Activated naive CD4-positive, alpha-beta T cell treated with anti-CD3 and anti-CD28 coated beads for 36 hours (primary cell): Measurements from ENCODE around the gene PLCD1. TPM values are rescaled to one million over a fixed set of nuclear protein-coding genes. Genes with fewer than 3 reads are reported as not detected.

ENCODE experiments used
- CTCF ChIA-PET: fragments of 350-600 bp; sonication (Branson Sonifier 250); formaldehyde crosslinking; loops from one replicate; lab custom pipeline; 2021; ENCODE audit warnings: antibody characterized with exemption; lab: Charles Lee
- DNase-seq: peaks from one replicate; pipeline ENCODE4 v3.0.0-alpha.2; 2020
- H3K27ac Mint-ChIP-seq: one replicate; pipeline ENCODE4 v1.8.0; 2021; ENCODE audit warnings: mild to moderate bottlenecking, mixed read lengths
- H3K27me3 Mint-ChIP-seq: one replicate; pipeline ENCODE4 v1.8.0; 2021; ENCODE audit warnings: low read depth, mixed read lengths
- H3K36me3 Mint-ChIP-seq: one replicate; pipeline ENCODE4 v1.8.0; 2021; ENCODE audit warnings: low read depth, mixed read lengths
- H3K4me1 Mint-ChIP-seq: one replicate; pipeline ENCODE4 v1.8.0; 2021; ENCODE audit warnings: low read depth, mixed read lengths
- H3K4me3 Mint-ChIP-seq: one replicate; pipeline ENCODE4 v1.8.0; 2021; ENCODE audit warnings: mild to moderate bottlenecking, moderate library complexity, mixed read lengths
- H3K9me3 Mint-ChIP-seq: one replicate; pipeline ENCODE4 v1.8.0; 2021; ENCODE audit warnings: mixed read lengths
- intact Hi-C: fragments of 100-400 bp; cut with micrococcal nuclease; formaldehyde crosslinking; loops from one replicate; pipeline ENCODE4 v1.15.1; 2023
- microRNA-seq: library from miRNA; unstranded; fragments of <30 nt; microRNA quantifications from one replicate; pipeline ENCODE4 v1.2.0, GENCODE V29; 2022; ENCODE audit warnings: borderline microRNAs expressed, borderline replicate concordance
- total RNA-seq, 2 experiments: library from RNA; stranded (reverse); gene quantifications; one replicate each; pipeline ENCODE4 v1.2.3, GENCODE V29; 2021

The PLCD1 gene
- total RNA-seq, 2 experiments from 2014 or later, result 10.6 to 10.8 TPM

DNA sequence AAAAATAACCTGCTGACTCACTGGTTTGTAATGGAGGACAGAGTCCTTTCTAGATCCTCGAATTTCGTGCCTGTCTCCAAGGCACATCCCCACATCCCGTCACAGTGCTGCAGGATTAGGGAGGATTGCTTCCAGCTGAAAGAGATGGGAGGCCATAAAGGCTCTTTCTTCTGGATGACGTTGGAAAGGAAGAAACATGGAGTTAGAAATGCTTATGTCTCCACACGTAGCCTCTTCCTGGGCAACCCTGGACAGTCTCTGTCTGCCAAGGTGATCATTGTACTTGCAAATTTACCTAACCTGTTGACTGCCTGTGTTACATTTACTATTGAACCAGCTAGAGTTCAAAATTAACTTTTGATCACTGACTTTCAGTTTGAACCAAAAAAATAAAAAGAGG is 66.4 kb downstream of the PLCD1 start:
- no peaks in the 10 kb centered on the region for H3K36me3 Mint-ChIP-seq
- CTCF ChIA-PET, result interaction anchor here (1.4 to 2.6 kb wide), 4 partner anchors 8 to 34 kb away, joined by 4 to 13 read pairs (median 8); no protein-coding TSS in a partner anchor
- peaks cover 4% of the 10 kb centered on the region for H3K4me1 Mint-ChIP-seq
- no peak overlapping the region for H3K27ac Mint-ChIP-seq
- H3K9me3 Mint-ChIP-seq, result no peaks in the 10 kb centered on the region
- no peak for DNase-seq
- H3K4me3 Mint-ChIP-seq, result no peak overlapping the region
- H3K27me3 Mint-ChIP-seq, result no peaks in the 10 kb centered on the region
- intact Hi-C loops, result no loop called here

DNA sequence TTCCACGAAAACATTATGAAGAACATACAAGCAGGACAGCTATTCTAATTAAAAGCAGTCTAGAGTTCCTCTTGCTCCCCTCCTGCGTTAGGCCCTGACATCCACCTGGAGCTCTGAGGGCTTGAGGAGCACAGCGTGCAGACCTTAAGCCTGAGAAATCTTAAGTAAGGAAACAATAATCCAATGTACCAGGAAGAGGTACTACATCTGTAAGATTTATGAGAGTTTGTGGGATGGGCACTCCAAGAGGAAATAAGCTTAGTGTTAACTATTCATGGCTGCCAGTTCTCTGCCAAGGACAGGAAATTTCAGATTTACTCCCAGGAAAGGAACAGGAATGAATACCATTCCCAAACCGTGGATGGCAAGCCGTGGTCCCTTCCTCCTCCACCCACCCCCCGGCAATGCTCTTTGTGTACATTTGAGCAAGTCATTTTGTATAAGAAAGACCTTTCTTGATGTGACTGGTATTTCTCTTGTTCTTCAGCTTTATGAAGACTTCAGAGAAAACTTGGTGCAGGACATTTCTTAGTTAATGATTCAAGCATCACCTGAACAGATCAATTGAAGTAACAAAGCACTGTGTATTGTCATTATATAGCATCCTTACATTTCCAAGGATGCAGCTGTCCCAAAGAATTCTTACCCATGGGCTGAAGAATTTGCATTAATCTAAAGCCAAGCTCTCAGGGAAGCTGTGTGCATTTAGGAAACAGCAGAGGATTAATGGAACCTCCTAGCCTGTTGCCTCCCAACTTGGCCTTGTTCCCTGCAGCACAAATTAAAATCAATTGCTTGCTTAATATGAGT is 67.6 kb downstream of the PLCD1 start:
- DNase-seq, result no peak
- no peak overlapping the region for H3K4me3 Mint-ChIP-seq
- H3K4me1 Mint-ChIP-seq, result peaks cover 12% of the 10 kb centered on the region
- CTCF ChIA-PET, result interaction anchor here (0.7 to 2.6 kb wide), 3 partner anchors 9 to 142 kb away, joined by 3 to 13 read pairs (median 4); no protein-coding TSS in a partner anchor
- H3K9me3 Mint-ChIP-seq, result no peaks in the 10 kb centered on the region
- no peak overlapping the region for H3K27ac Mint-ChIP-seq
- H3K36me3 Mint-ChIP-seq, result no peaks in the 10 kb centered on the region
- intact Hi-C loops, result no loop called here
- H3K27me3 Mint-ChIP-seq, result no peaks in the 10 kb centered on the region

DNA sequence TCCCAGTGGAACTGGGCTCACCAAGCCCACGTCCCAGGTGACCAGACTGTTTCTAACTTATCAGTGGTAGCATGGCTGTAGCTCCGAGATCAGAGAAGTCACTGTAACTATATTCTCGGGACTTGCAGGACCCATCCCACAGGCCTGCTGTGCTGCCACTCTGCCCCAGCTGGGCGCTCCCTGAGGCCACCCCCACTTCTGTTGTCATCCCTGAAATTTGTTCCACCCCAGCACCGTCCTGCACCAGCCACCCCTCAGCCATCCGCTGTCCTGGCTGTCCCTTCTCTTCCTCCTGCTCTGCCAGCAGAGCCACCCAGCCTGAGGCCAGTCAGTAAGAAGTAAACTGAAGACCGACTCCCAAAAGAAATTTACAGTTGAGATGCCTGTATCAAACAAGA is 71.9 kb downstream of the PLCD1 start:
- no peak for DNase-seq
- peaks cover 19% of the 10 kb centered on the region for H3K4me1 Mint-ChIP-seq
- intact Hi-C loops, result no loop called here
- peak overlapping the region; percentile 73 for H3K27ac Mint-ChIP-seq
- H3K36me3 Mint-ChIP-seq, result no peaks in the 10 kb centered on the region
- no peaks in the 10 kb centered on the region for H3K27me3 Mint-ChIP-seq
- no peaks in the 10 kb centered on the region for H3K9me3 Mint-ChIP-seq
- H3K4me3 Mint-ChIP-seq, result no peak overlapping the region
- CTCF ChIA-PET, result interaction anchor here (0.9 to 1.2 kb wide), 2 partner anchors 10 to 17 kb away, joined by 3 to 6 read pairs; no protein-coding TSS in a partner anchor

Small RNA genes lying within 50 kb of the gene (microRNA-seq; reads per million reads assigned to microRNA genes)
- gene MIR26A1, result 7.1 reads per million, percentile 11 among the genes with 10 or more reads in this experiment

Other genes with a start within 250 kb of the PLCD1 start
- gene CTDSPL, start 167.8 kb downstream of the PLCD1 start, total RNA-seq, result 1 to 10 TPM; 3.7 to 5.0 TPM
- gene VILL, start 38.9 kb downstream of the PLCD1 start, total RNA-seq, result 10 to 100 TPM; 13.7 to 14.2 TPM
- under 1 TPM; 0.17 to 0.19 TPM for gene DLEC1, start 9.6 kb upstream of the PLCD1 start, total RNA-seq
- gene ACAA1, start 107.5 kb upstream of the PLCD1 start, total RNA-seq, result 10 to 100 TPM; 57.5 to 58.7 TPM
- 10 to 100 TPM; 16.6 to 19.3 TPM for gene MYD88, start 109.0 kb upstream of the PLCD1 start, total RNA-seq
- gene OXSR1, start 135.9 kb upstream of the PLCD1 start, total RNA-seq, result 10 to 100 TPM; 33.8 to 35.0 TPM
- not detected for gene SLC22A13, start 236.2 kb upstream of the PLCD1 start, total RNA-seq